GM12873 (cell line): ENCODE measurements around the gene ZBTB38.

ENCODE experiments used
- CTCF ChIP-seq: IDR thresholded peaks from 2 replicates; pipeline ENCODE4 v1.5.1; 2012; ENCODE audit warnings: low read depth, mild to moderate bottlenecking, moderate library complexity, low read length, control low read depth; ENCODE audit not compliant: insufficient read depth; ENCODE audit errors: missing control alignments

Gene ZBTB38

GRCh38 chr3:141407047-141407446 is 38.7 kb downstream of the ZBTB38 start:
- no peak for TF ChIP-seq CTCF

- TF ChIP-seq CTCF: no peak
These were observed 39.5 kb downstream of the ZBTB38 start for GRCh38 chr3:141407825-141408224.

DNA sequence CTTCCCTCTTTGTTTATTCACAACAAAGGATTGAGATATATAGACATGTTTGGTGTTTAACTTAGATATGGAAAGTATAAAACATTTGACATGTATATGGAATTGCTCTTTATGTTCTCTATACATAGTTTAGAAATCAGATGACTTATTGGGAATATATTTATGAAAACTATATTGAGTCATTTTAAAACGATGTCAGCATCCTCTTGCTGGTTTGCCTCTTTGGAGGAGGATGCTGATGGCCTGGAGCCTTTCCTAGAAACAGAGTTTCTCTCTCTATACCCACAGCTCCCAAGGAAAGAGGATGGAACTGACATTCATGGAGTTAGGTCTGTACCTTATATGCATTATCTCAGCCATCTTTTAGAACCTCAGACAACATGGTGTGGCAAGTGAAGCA is 40.3 kb downstream of the ZBTB38 start:
- no peak for TF ChIP-seq CTCF

DNA sequence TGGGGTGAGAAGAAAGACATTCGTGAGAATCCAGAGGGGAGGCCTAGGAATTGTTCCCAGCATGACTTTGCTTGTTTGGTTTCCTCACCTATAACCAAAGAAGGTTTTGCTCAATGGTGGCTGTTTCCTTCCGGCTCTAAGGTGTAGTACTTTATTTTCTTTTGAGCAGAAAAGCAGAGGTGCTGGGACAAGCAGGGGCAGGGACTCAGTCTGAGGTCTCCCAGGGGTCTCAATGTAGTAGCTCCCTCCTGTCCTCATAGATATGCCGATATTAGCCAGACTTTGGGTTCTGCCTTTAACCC is 41.6 kb downstream of the ZBTB38 start:
- TF ChIP-seq CTCF: no peak

DNA sequence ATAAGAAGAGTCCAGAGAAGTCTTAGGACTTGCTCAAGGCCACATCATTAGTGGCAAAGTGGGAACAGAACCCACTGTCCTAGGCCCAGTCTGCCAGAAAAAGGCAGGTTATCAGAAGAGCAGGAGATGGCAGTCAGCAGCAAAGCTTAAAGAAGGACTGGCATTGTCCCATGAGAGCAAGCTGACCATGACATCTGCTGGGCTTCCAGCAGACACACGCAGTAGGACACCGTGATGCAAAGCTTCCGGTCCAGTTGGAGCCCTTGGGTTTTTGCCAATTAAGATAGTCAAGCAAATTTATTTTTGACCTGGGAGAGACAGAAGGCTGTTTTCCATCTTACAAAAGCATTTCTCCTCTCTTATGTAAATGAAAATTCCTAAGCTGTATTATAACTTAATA is 42.1 kb downstream of the ZBTB38 start:
- no peak for TF ChIP-seq CTCF

- no peak for TF ChIP-seq CTCF
These were observed 42.5 kb downstream of the ZBTB38 start for GRCh38 chr3:141410846-141411245.

- TF ChIP-seq CTCF: no peak
These were observed 43.0 kb downstream of the ZBTB38 start for GRCh38 chr3:141411251-141411771.
